ENCODE measurements around the gene CEP112.

The CEP112 gene

GRCh38 chr17:66135896-66136295, 56.0 kb downstream of the CEP112 start:
- H3K27ac ChIP-seq (ENCODE audit: low read depth, low read length), result no peak overlapping the region
- no peak overlapping the region for H3K4me2 ChIP-seq (ENCODE audit: low read depth, low read length, poor library complexity, severe bottlenecking)
- H2AFZ ChIP-seq (ENCODE audit: low read depth, low read length, severe bottlenecking), result no peak overlapping the region
- no peaks in the 10 kb centered on the region for H3K9me3 ChIP-seq (ENCODE audit: insufficient read depth, low read length)
- H4K20me1 ChIP-seq (ENCODE audit: low read depth, low read length), result no peaks in the 10 kb centered on the region
- no peaks in the 10 kb centered on the region for H3K36me3 ChIP-seq (ENCODE audit: low read length)
- H3K79me2 ChIP-seq (ENCODE audit: insufficient read depth, low read length), result no peaks in the 10 kb centered on the region
- no peak overlapping the region for H3K4me3 ChIP-seq (ENCODE audit: insufficient read depth, low read length, poor library complexity, severe bottlenecking)
- no peak for TF ChIP-seq CTCF (IDR thresholded peaks at IDR 0.05; ENCODE audit: insufficient read depth, low read length, poor library complexity, severe bottlenecking)
- TF ChIP-seq EZH2phosphoT487 (conservative IDR thresholded peaks at IDR 0.05; ENCODE audit: low read length), result no peak
- H3K9ac ChIP-seq (ENCODE audit: low read length), result no peak overlapping the region
- no peaks in the 10 kb centered on the region for H3K9me2 ChIP-seq (replicated peaks; ENCODE audit: insufficient read depth, low read length)
- no peaks in the 10 kb centered on the region for H3K27me3 ChIP-seq (ENCODE audit: low read length)
- H3F3A ChIP-seq (ENCODE audit: insufficient read depth), result no peaks in the 10 kb centered on the region

- Histone ChIP-seq H3K4me3 (ENCODE audit: insufficient read depth, low read length, poor library complexity, severe bottlenecking) (no peak overlapping the region), H3K4me2 (ENCODE audit: low read depth, low read length, poor library complexity, severe bottlenecking) (no peak overlapping the region), H3K79me2 (ENCODE audit: insufficient read depth, low read length) (no peaks in the 10 kb centered on the region), H4K20me1 (ENCODE audit: low read depth, low read length) (no peaks in the 10 kb centered on the region), H3K9ac (ENCODE audit: low read length) (no peak overlapping the region), H3K27me3 (ENCODE audit: low read length) (no peaks in the 10 kb centered on the region), H3K27ac (ENCODE audit: low read depth, low read length) (no peak overlapping the region), H3F3A (ENCODE audit: insufficient read depth) (no peaks in the 10 kb centered on the region), H2AFZ (ENCODE audit: low read depth, low read length, severe bottlenecking) (no peak overlapping the region), H3K36me3 (ENCODE audit: low read length) (no peaks in the 10 kb centered on the region), H3K9me2 (replicated peaks; ENCODE audit: insufficient read depth, low read length) (no peaks in the 10 kb centered on the region), H3K9me3 (ENCODE audit: insufficient read depth, low read length) (no peaks in the 10 kb centered on the region)
- no peak for TF ChIP-seq CTCF (IDR thresholded peaks at IDR 0.05; ENCODE audit: insufficient read depth, low read length, poor library complexity, severe bottlenecking)
- no peak for TF ChIP-seq EZH2phosphoT487 (conservative IDR thresholded peaks at IDR 0.05; ENCODE audit: low read length)
These were observed 56.7 kb downstream of the CEP112 start for GRCh38 chr17:66135219-66135618.

- H3F3A ChIP-seq (ENCODE audit: insufficient read depth), result no peaks in the 10 kb centered on the region
- TF ChIP-seq CTCF (IDR thresholded peaks at IDR 0.05; ENCODE audit: insufficient read depth, low read length, poor library complexity, severe bottlenecking) (no peak), EZH2phosphoT487 (conservative IDR thresholded peaks at IDR 0.05; ENCODE audit: low read length) (no peak)
- H3K4me3 ChIP-seq (ENCODE audit: insufficient read depth, low read length, poor library complexity, severe bottlenecking), result no peak overlapping the region
- no peaks in the 10 kb centered on the region for H3K36me3 ChIP-seq (ENCODE audit: low read length)
- H3K9me3 ChIP-seq (ENCODE audit: insufficient read depth, low read length), result no peaks in the 10 kb centered on the region
- H3K4me2 ChIP-seq (ENCODE audit: low read depth, low read length, poor library complexity, severe bottlenecking), result no peak overlapping the region
- H3K79me2 ChIP-seq (ENCODE audit: insufficient read depth, low read length), result no peaks in the 10 kb centered on the region
- no peaks in the 10 kb centered on the region for H4K20me1 ChIP-seq (ENCODE audit: low read depth, low read length)
- no peak overlapping the region for H3K27ac ChIP-seq (ENCODE audit: low read depth, low read length)
- no peaks in the 10 kb centered on the region for H3K27me3 ChIP-seq (ENCODE audit: low read length)
- H2AFZ ChIP-seq (ENCODE audit: low read depth, low read length, severe bottlenecking), result no peak overlapping the region
- H3K9ac ChIP-seq (ENCODE audit: low read length), result no peak overlapping the region
- no peaks in the 10 kb centered on the region for H3K9me2 ChIP-seq (replicated peaks; ENCODE audit: insufficient read depth, low read length)
These were observed 62.2 kb downstream of the CEP112 start for GRCh38 chr17:66129759-66130158.

Measured in SU-DHL-6 (cell line).